ENCODE measurements around the gene HES4. TPM values are rescaled to one million over a fixed set of nuclear protein-coding genes. Genes with fewer than 3 reads are reported as not detected.

HES4 gene
- total RNA-seq: 45.8 and 63.9 TPM in 2 replicates
- 11.3 TPM for polyA plus RNA-seq (2012)

- peak; percentile 93 for DNase-seq (ENCODE audit: low read depth)
These were observed at the start of gene HES4 for GRCh38 chr1:999725-1000356. Gene HES4 (minus strand): TSS chr1:1000097. CDS start chr1:999973, 124 bp downstream.

- DNase-seq (ENCODE audit: low read depth): no peak
These were observed 48.9 kb upstream of the HES4 start for GRCh38 chr1:1048765-1049164.

GRCh38 chr1:1047963-1048362 is 48.1 kb upstream of the HES4 start:
- no peak for DNase-seq (ENCODE audit: low read depth)

- no peak for DNase-seq (ENCODE audit: low read depth)
These were observed 47.5 kb upstream of the HES4 start for GRCh38 chr1:1047407-1047806.

- no peak for DNase-seq (ENCODE audit: low read depth)
These were observed 46.9 kb upstream of the HES4 start for GRCh38 chr1:1046767-1047166.

GRCh38 chr1:1046243-1046642 is 46.3 kb upstream of the HES4 start:
- DNase-seq (ENCODE audit: low read depth): no peak

- DNase-seq (ENCODE audit: low read depth): no peak
These were observed 45.2 kb upstream of the HES4 start for GRCh38 chr1:1045129-1045528.

GRCh38 chr1:1044455-1045078 is 44.7 kb upstream of the HES4 start:
- DNase-seq (ENCODE audit: low read depth): no peak

GRCh38 chr1:1043921-1044320 is 44.0 kb upstream of the HES4 start:
- DNase-seq (ENCODE audit: low read depth): no peak

GRCh38 chr1:1043411-1043810 is 43.5 kb upstream of the HES4 start:
- no peak for DNase-seq (ENCODE audit: low read depth)

GRCh38 chr1:1042835-1043234 is 42.9 kb upstream of the HES4 start:
- no peak for DNase-seq (ENCODE audit: low read depth)

GRCh38 chr1:1041873-1042272 is 42.0 kb upstream of the HES4 start:
- no peak for DNase-seq (ENCODE audit: low read depth)

GRCh38 chr1:1041092-1041523 is 41.2 kb upstream of the HES4 start:
- DNase-seq (ENCODE audit: low read depth): no peak

GRCh38 chr1:1040004-1040991 is 40.4 kb upstream of the HES4 start:
- peak; percentile 57 for DNase-seq (ENCODE audit: low read depth)

- no peak for DNase-seq (ENCODE audit: low read depth)
These were observed 39.4 kb upstream of the HES4 start for GRCh38 chr1:1039145-1039910.

- no peak for DNase-seq (ENCODE audit: low read depth)
These were observed 38.8 kb upstream of the HES4 start for GRCh38 chr1:1038694-1039093.

GRCh38 chr1:1037366-1038327 is 37.8 kb upstream of the HES4 start:
- DNase-seq (ENCODE audit: low read depth): no peak

- DNase-seq (ENCODE audit: low read depth): no peak
These were observed 35.5 kb upstream of the HES4 start for GRCh38 chr1:1035291-1035943.

- no peak for DNase-seq (ENCODE audit: low read depth)
These were observed 34.5 kb upstream of the HES4 start for GRCh38 chr1:1034439-1034781.

Data from myocyte (in vitro differentiated cells).